Measurements from ENCODE around the gene VSTM2L. TPM values are rescaled to one million over a fixed set of nuclear protein-coding genes. Genes with fewer than 3 reads are reported as not detected.

The VSTM2L gene
- total RNA-seq, 2 donors from 2014 or later, result 5.3 to 7.0 TPM

DNA sequence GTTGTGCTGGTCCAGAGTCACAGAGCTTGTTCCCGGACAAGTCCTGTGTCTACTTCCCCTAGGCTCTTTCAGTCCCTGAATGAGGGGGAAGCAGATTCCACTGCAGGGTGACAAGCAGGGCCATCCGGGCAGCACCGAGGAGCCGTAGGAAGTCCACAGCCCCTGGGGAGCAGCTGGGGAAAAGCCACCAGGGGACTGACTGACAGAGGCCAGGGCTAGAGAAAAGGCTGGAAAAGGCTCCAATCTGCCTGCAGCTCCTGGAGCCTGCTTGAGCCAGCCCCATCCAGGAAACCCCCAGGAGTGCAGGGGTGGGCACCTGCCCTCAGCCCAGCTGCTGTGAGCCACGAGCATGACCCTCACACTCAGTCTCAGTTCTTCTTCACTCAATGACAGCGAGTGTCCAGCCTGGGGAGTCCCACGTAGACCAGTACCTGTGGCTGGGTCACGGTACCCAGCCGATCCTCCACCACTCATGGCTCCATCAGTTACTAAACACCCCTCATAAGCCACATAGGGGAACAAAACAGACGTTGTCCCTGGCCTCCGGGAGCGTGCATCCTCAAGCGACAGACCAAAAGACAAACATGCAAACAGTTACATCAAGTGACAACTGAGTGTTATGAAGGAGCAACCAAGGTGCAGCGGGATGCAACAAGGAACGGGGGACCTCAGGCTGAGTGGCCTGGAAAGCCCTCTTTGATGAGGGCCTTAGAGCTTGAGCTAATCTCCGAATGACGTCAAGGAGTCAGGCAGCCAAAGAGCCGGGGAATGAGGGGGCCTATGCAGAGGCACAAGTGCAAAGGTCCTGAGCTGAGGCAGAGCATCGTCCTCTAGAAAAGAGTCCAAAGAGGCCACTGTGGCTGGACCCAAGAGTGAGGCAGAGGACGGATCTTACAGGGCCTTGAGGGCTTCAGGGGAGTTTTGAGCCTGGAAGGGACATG is 24.8 kb upstream of the VSTM2L start:
- Histone ChIP-seq H3K9me3 (no peaks in the 10 kb centered on the region), H3K27ac (no peak overlapping the region), H3K4me1 (peaks cover 6% of the 10 kb centered on the region), H3K36me3 (replicated peaks in 1 of 2; ENCODE audit: insufficient read depth in 1 of 2, low read depth in 2 of 2) (peaks cover 0 to 5% of the 10 kb centered on the region in 2 donors), H3K4me3 (no peak overlapping the region), H3K27me3 (no peaks in the 10 kb centered on the region)
- TF ChIP-seq, protein P1, sequence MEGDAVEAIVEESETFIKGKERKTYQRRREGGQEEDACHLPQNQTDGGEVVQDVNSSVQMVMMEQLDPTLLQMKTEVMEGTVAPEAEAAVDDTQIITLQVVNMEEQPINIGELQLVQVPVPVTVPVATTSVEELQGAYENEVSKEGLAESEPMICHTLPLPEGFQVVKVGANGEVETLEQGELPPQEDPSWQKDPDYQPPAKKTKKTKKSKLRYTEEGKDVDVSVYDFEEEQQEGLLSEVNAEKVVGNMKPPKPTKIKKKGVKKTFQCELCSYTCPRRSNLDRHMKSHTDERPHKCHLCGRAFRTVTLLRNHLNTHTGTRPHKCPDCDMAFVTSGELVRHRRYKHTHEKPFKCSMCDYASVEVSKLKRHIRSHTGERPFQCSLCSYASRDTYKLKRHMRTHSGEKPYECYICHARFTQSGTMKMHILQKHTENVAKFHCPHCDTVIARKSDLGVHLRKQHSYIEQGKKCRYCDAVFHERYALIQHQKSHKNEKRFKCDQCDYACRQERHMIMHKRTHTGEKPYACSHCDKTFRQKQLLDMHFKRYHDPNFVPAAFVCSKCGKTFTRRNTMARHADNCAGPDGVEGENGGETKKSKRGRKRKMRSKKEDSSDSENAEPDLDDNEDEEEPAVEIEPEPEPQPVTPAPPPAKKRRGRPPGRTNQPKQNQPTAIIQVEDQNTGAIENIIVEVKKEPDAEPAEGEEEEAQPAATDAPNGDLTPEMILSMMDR (IDR thresholded peaks at IDR 0.05), result no peak
- TF ChIP-seq POLR2A (IDR thresholded peaks at IDR 0.05), result no peak
- intact Hi-C loops (cut with DNase I), result no loop called here
- DNase-seq, result no peak
- ATAC-seq, result no peak
- 67 to 72% methylated on average over 14 to 20 of the region's 20 CpGs for whole genome bisulfite sequencing, 2 donors

GRCh38 chr20:37878835-37879599 is 23.9 kb upstream of the VSTM2L start:
- ATAC-seq (no peak), DNase-seq (no peak)
- peaks cover 6% of the 10 kb centered on the region for H3K4me1 ChIP-seq
- H3K27ac ChIP-seq, result no peak overlapping the region
- no peaks in the 10 kb centered on the region for H3K27me3 ChIP-seq
- intact Hi-C loops (cut with DNase I), result no loop called here
- 77 to 79% methylated on average over 11 to 12 of the region's 12 CpGs for WGBS, 2 donors
- H3K9me3 ChIP-seq, result no peaks in the 10 kb centered on the region
- TF ChIP-seq, protein P1 (IDR thresholded peaks at IDR 0.05), result no peak
- no peak for TF ChIP-seq POLR2A (IDR thresholded peaks at IDR 0.05)
- peaks cover 0 to 1% of the 10 kb centered on the region in 2 donors for H3K36me3 ChIP-seq (replicated peaks in 1 of 2; ENCODE audit: insufficient read depth in 1 of 2, low read depth in 2 of 2)
- H3K4me3 ChIP-seq, result no peak overlapping the region

GRCh38 chr20:37879843-37880242 is 23.1 kb upstream of the VSTM2L start:
- TF ChIP-seq POLR2A (IDR thresholded peaks at IDR 0.05), result no peak
- TF ChIP-seq, protein P1 (IDR thresholded peaks at IDR 0.05), result no peak
- WGBS, 2 donors, result 92% methylated on average over 1 of the region's 1 CpG
- ATAC-seq (no peak), DNase-seq (no peak)
- Histone ChIP-seq H3K27me3 (no peaks in the 10 kb centered on the region), H3K4me3 (no peak overlapping the region), H3K36me3 (replicated peaks in 1 of 2; ENCODE audit: insufficient read depth in 1 of 2, low read depth in 2 of 2) (no peaks in the 10 kb centered on the region), H3K27ac (no peak overlapping the region), H3K9me3 (no peaks in the 10 kb centered on the region), H3K4me1 (peaks cover 6% of the 10 kb centered on the region)
- intact Hi-C loops (cut with DNase I), result no loop called here

DNA sequence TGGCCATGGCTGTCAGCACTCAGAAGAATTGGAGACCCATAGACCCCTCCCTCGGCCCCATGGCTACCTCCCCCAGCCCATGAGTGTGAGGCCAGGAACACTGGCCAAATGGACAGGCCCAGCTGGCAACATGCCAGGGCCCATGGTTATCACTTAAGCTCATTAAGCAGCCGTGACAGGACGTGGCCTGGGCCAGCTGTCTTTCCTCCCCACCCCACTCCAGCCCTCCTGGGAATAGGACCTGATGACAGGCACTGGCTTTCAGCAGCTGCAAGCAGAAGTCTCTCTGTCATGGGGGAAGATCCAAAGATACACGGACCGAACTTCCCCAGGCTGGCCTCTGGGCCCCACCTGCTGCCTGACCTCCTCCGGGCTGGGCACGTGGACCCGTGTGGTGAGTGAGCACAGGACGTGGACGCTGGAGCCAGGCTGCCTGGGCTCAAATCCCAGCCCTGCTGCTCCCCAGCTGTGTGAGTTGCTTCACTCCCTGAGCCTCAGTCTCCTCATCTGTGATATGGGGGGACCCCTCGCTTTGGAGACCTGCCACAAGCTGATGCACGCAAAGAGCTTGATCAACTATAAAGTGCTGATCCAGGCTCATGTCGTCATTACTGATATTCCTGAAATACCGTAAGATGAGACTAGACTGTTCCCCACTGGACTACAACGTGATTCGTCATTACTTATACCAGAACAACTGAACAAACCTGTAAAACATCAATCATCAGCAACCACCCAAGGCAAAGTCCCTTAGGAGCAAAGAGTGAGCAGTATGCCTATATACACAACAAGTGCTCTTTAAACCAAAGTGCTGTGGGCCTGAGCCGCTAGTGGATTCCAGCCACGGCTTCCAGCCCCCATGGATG is 22.0 kb upstream of the VSTM2L start:
- peak in 3 of 4 donors; percentile 25 to 60 (median 52) for DNase-seq
- WGBS, 2 donors, result 49 to 80% methylated on average over 6 to 18 of the region's 18 CpGs
- Histone ChIP-seq H3K9me3 (no peaks in the 10 kb centered on the region), H3K4me1 (peaks cover 6% of the 10 kb centered on the region), H3K27me3 (no peaks in the 10 kb centered on the region), H3K4me3 (no peak overlapping the region), H3K27ac (no peak overlapping the region), H3K36me3 (replicated peaks in 1 of 2; ENCODE audit: insufficient read depth in 1 of 2, low read depth in 2 of 2) (no peaks in the 10 kb centered on the region)
- ATAC-seq, result peak; percentile 45
- no peak for TF ChIP-seq POLR2A (IDR thresholded peaks at IDR 0.05)
- intact Hi-C loops (cut with DNase I), result no loop called here

Measured in body of pancreas (tissue), 4 donors.